HG03342 (cell line): ENCODE results near the gene ADAMTSL5.

Experiments used
- ATAC-seq: cut with Tn5 transposase; IDR thresholded peaks from one replicate; pipeline ENCODE4 v1.9.1; 2021; ENCODE audit warnings: mild to moderate bottlenecking, moderate library complexity; ENCODE audit not compliant: unreplicated experiment

The ADAMTSL5 gene

GRCh38 chr19:1468274-1468820 lies 44.5 kb downstream of the ADAMTSL5 start:
- no peak for ATAC-seq

- no peak for ATAC-seq
Measured at GRCh38 chr19:1467490-1468273, 45.1 kb downstream of the ADAMTSL5 start.

DNA sequence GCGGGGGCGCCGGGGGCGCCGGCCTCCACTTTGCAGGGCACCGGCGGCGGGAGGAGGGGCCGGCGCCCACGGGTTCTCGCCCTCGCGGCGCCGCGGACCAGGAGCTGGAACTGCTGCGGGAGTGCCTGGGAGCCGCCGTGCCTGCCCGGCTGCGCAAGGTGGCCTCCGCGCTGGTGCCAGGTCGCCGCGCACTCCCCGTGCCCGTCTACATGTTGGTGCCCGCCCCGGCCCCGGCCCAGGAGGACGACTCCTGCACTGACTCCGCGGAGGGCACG lies 45.7 kb downstream of the ADAMTSL5 start:
- no peak for ATAC-seq

- no peak for ATAC-seq
Measured at GRCh38 chr19:1466461-1467214, 46.2 kb downstream of the ADAMTSL5 start.

GRCh38 chr19:1466018-1466460 lies 46.8 kb downstream of the ADAMTSL5 start:
- no peak for ATAC-seq

GRCh38 chr19:1465191-1466016 lies 47.4 kb downstream of the ADAMTSL5 start:
- no peak for ATAC-seq

DNA sequence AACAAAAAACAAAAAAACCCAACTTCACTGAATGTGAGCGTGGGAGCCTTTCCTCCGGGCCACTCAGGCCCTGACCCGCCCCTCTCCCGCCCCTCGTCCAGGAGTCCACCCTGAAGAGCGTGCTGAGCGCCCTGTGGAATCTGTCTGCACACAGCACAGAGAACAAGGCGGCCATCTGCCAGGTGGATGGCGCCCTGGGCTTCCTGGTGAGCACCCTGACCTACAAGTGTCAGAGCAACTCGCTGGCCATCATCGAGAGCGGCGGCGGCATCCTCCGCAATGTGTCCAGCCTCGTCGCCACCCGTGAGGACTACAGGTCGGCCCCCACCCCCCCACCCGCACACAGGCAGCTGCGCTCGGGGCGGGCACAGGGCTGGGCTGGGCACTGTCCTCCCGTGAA lies 51.0 kb downstream of the ADAMTSL5 start:
- ATAC-seq: no peak

DNA sequence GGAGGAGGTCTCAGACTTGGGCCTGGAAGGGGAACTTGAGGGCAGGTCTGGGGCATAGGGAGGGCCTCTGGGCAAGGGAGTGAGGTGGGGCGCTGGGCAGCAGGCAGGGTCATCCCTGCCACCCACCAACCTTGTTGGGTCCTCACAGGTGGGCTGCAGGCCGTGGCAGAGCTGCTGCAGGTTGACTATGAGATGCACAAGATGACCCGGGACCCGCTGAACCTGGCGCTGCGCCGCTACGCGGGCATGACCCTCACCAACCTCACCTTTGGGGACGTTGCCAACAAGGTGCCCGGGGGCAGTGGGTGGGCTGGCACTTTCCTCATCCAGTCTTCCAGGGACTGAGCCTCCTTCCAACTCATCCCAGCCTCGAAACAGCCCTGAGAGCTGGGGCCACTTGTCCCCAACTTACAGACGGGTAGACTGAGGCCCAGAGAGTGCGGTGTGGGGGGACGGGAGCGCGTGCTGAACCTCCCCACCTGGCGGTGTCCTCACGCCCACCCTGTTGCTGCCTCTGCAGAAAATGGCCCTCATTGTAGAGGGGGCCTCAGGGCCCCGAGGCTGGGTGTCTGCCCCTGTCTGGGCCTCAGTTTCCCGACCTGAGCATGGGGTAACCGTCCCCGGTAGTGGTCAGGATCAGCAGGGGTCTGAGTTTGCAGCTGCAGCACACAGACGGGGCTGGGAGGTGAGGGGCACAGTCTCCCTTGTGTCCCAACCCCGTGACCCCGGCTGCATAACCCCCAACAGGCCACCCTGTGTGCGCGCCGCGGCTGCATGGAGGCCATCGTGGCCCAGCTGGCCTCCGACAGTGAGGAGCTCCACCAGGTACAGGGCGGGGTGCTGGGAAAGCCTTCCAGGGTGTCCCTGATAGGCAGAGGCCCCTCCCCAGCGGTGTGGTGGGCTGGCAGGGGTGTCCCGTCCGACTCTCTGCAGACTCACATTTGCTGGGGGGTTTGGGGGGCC lies 52.5 kb downstream of the ADAMTSL5 start:
- ATAC-seq: no peak

DNA sequence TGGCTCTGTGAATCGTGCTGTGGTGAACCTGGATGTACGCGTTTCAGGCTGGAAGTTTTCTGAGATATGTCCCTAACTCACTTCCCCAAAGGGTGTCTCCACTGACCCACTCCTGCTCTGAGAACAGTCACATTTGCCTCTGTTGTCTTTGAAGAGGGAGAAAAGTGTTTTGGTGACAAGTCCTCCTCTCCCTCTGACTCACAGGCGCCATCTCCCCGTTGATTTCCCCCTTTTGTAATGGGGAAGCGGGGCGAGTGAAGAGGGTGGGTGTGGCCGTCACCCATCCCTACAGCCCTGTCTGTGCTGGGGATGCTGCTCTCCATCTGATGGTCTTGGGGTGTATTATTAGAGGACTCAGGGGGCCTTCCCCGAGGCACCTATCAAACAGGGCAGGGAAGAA lies 53.3 kb downstream of the ADAMTSL5 start:
- ATAC-seq: no peak

DNA sequence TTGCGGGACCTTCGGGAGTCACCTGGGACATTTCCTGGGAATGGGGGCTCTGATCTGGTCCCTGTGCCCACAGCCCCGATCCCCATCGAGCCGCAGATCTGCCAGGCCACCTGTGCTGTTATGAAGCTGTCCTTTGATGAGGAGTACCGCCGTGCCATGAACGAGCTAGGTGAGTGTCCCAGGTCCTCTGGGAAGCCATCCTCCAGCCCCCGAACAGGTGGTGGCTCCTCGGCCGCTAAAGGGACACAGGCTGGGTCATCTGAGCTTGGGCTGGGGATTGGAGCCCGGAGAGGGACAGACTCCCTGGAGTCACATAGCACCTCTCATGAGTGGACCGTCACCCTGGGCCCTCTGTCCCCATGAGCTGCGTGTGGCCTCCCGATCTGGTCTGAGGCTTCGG lies 54.9 kb downstream of the ADAMTSL5 start:
- no peak for ATAC-seq

DNA sequence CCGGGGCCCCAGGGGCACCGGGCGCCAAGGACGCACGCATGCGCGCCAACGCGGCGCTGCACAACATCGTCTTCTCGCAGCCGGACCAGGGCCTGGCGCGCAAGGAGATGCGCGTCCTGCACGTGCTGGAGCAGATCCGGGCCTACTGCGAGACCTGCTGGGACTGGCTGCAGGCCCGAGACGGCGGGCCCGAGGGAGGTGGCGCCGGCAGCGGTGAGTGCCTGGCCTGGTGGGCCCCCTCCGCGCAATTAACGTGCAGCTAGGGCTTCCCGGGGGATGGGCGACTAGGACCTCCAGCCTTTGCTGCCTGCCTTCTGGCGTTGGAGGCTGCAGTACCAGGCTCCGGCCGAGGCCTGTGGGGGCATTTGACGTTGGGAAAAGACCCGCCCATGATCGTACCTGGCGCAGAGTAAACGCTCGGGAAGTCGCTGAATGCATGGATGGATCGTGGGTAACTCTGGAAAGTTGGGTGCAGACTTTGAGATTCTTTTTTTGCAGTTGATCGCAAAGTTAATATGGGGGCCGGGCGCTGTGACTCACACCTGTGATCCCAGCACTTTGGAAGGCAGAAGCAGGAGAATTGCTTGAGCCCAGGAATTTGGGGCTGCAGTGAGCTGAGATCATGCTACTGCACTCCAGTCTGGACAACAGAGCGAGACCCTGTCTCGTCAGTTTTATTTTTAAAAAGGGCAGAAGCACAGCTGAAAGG lies 55.6 kb downstream of the ADAMTSL5 start:
- no peak for ATAC-seq

GRCh38 chr19:1456121-1456900 lies 56.5 kb downstream of the ADAMTSL5 start:
- no peak for ATAC-seq

GRCh38 chr19:1455336-1456120 lies 57.3 kb downstream of the ADAMTSL5 start:
- ATAC-seq: no peak
